GM12891 (cell line): ENCODE measurements around the gene CDK17.

ENCODE experiments used
- POLR2A ChIP-seq: IDR thresholded peaks from 2 replicates; pipeline ENCODE4 v1.6.1; 2011; ENCODE audit warnings: low read depth, low read length, control low read depth
- POLR2AphosphoS5 ChIP-seq: IDR thresholded peaks from 2 replicates; pipeline ENCODE4 v1.6.1; 2011; ENCODE audit warnings: low read depth, low read length, control low read depth
- TAF1 ChIP-seq: IDR thresholded peaks from 2 replicates; pipeline ENCODE4 v1.6.1; 2011; ENCODE audit warnings: low read depth, low read length, control low read depth

DNA sequence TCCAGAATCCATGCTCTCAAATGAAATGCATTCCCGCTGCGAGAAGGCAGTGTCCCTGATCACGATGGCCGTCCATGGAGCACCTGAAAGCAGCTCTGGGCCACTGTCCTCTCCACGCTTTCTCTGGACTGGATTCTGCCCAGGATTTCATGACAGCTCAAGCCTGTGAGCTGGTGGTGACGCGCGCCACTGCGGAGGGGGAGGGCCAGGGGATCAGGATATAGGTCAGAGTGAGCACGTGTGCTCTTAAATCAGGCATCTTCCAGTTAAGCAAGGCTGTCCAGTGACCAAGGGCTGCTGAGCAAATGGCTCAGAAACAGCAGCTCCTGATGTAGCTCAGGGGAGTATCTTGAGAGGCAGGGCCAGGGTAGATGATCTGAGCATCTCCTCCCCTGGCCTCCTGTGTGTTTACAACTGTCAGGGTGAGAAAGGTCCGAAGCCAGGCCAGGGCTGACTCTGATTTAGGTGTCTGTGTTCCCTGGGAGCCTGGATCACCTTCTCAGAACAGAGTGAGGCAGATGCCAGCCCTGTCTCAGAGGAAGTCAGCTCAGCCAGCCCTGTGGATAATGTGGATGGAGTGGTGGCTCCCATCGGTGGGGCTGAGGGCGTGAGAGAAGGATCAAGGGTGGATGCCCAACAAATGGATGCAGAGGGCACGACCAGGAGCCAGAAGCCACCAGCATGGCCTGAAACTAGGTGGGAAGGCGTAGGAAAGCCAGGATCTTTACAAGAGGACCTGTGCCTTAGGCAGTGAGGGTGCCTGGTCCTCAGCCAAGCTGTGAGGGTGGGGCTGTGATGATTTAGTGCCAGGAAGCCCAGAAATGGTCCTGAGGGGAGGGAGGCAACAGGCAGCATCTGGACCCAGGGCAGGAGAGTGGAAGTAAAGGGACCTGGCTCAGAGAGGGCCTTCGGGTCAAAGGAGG lies 150.8 kb downstream of the CDK17 start:
- no peak for TF ChIP-seq POLR2A
- no peak for TF ChIP-seq POLR2AphosphoS5
- no peak for TF ChIP-seq TAF1
